GM21717 (cell line): ENCODE measurements around the gene GCH1.

Experiments
- ATAC-seq: cut with Tn5 transposase; IDR thresholded peaks from one replicate; pipeline ENCODE4 v1.9.1; 2021; ENCODE audit warnings: mild to moderate bottlenecking, moderate library complexity; ENCODE audit not compliant: unreplicated experiment

GCH1 gene

GRCh38 chr14:54829486-54830224 is 73.0 kb downstream of the GCH1 start:
- ATAC-seq: no peak

- no peak for ATAC-seq
Observed at GRCh38 chr14:54828037-54828436, 74.6 kb downstream of the GCH1 start.

- ATAC-seq: no peak
Observed at GRCh38 chr14:54823757-54824549, 78.7 kb downstream of the GCH1 start.

GRCh38 chr14:54822685-54823084 is 79.9 kb downstream of the GCH1 start:
- no peak for ATAC-seq

GRCh38 chr14:54818201-54819133 is 84.2 kb downstream of the GCH1 start:
- ATAC-seq: no peak

GRCh38 chr14:54817506-54817905 is 85.1 kb downstream of the GCH1 start:
- ATAC-seq: no peak

GRCh38 chr14:54816450-54816849 is 86.2 kb downstream of the GCH1 start:
- no peak for ATAC-seq

GRCh38 chr14:54815515-54815914 is 87.1 kb downstream of the GCH1 start:
- ATAC-seq: no peak

- no peak for ATAC-seq
Observed at GRCh38 chr14:54815016-54815415, 87.6 kb downstream of the GCH1 start.

GRCh38 chr14:54814076-54814475 is 88.5 kb downstream of the GCH1 start:
- ATAC-seq: no peak

GRCh38 chr14:54813081-54813480 is 89.5 kb downstream of the GCH1 start:
- no peak for ATAC-seq

GRCh38 chr14:54812617-54813016 is 90.0 kb downstream of the GCH1 start:
- ATAC-seq: no peak

GRCh38 chr14:54809767-54810166 is 92.9 kb downstream of the GCH1 start:
- no peak for ATAC-seq

- ATAC-seq: no peak
Observed at GRCh38 chr14:54808326-54809161, 94.1 kb downstream of the GCH1 start.

- ATAC-seq: no peak
Observed at GRCh38 chr14:54807881-54808280, 94.7 kb downstream of the GCH1 start.

GRCh38 chr14:54807428-54807827 is 95.2 kb downstream of the GCH1 start:
- ATAC-seq: no peak

GRCh38 chr14:54806616-54807015 is 96.0 kb downstream of the GCH1 start:
- no peak for ATAC-seq

GRCh38 chr14:54805445-54806322 is 96.9 kb downstream of the GCH1 start:
- no peak for ATAC-seq

GRCh38 chr14:54805070-54805444 is 97.6 kb downstream of the GCH1 start:
- ATAC-seq: no peak
